SK-N-SH (cell line): ENCODE measurements around the gene SOX30. TPM values are rescaled to one million over a fixed set of nuclear protein-coding genes. Genes with fewer than 3 reads are reported as not detected.

ENCODE experiments used
- CTCF ChIA-PET: fragments of 300-600, 350-600 bp; formaldehyde crosslinking; extraction: SDS; loops from one replicate; lab custom pipeline; 2021; lab: Yijun Ruan, JAX
- POLR2A ChIA-PET: fragments of 350-600 bp; sonication (Branson Sonifier 250); formaldehyde crosslinking; extraction: SDS; loops from one replicate; lab custom pipeline; 2020; ENCODE audit warnings: antibody characterized with exemption, inconsistent platforms; lab: Yijun Ruan, JAX
- DNase-seq: peaks from one replicate; pipeline ENCODE4 v3.0.0; 2012
- H2AFZ ChIP-seq: fragments of 200-600 bp; sonication (generic); 2 replicates; pipeline ENCODE4 v1.8.1; 2016; ENCODE audit warnings: antibody characterized with exemption, mild to moderate bottlenecking, low read depth
- H3F3A ChIP-seq: fragments of 200-600 bp; sonication (generic); replicated peaks from 2 replicates; pipeline ENCODE3; 2016; ENCODE audit warnings: antibody characterized with exemption, mild to moderate bottlenecking; ENCODE audit not compliant: insufficient read depth
- H3K27ac ChIP-seq, 2 experiments: fragments of 200-500 bp in 1 of 2; fragments of 200-600 bp in 1 of 2; sonication (Bioruptor generic) in 1 of 2; sonication (generic), shearing (Covaris generic) in 1 of 2; 2 replicates each; pipeline versions ENCODE4 v1.5.1 to v1.6.1; 2014 to 2016; ENCODE audit warnings: low read depth in 2 of 2, inconsistent platforms in 1 of 2, low read length in 1 of 2, mild to moderate bottlenecking in 1 of 2, mixed read lengths in 1 of 2
- H3K27me3 ChIP-seq: fragments of 200-600 bp; sonication (generic), shearing (Covaris generic); 2 replicates; pipeline ENCODE4 v1.6.1; 2016; ENCODE audit warnings: mixed run types; ENCODE audit not compliant: insufficient read depth
- H3K36me3 ChIP-seq, 2 experiments: fragments of 200-500 bp in 1 of 2; fragments of 200-600 bp in 1 of 2; sonication (Bioruptor generic) in 1 of 2; sonication (generic) in 1 of 2; replicated peaks in 1 of 2; 2 replicates each; pipeline versions ENCODE3 to v1.5.1; 2014 to 2016; ENCODE audit warnings: low read length in 1 of 2, mild to moderate bottlenecking in 1 of 2; ENCODE audit not compliant: insufficient read depth in 2 of 2, control insufficient read depth in 1 of 2
- H3K4me1 ChIP-seq, 2 experiments: fragments of 200-500 bp in 1 of 2; fragments of 200-600 bp in 1 of 2; sonication (Bioruptor generic) in 1 of 2; sonication (generic), shearing (Covaris generic) in 1 of 2; 2 replicates each; pipeline versions ENCODE4 v1.5.1 to v1.6.1; 2014 to 2016; ENCODE audit warnings: low read depth in 1 of 2, low read length in 1 of 2, mixed run types in 1 of 2; ENCODE audit not compliant: insufficient read depth in 2 of 2, control insufficient read depth in 1 of 2
- H3K4me2 ChIP-seq: fragments of 200-600 bp; sonication (generic), shearing (Covaris generic); 2 replicates; pipeline ENCODE4 v1.6.1; 2017; ENCODE audit warnings: mixed run types
- H3K4me3 ChIP-seq, 2 experiments: fragments of 200-500 bp in 1 of 2; fragments of 200-600 bp in 1 of 2; sonication (Bioruptor generic) in 1 of 2; sonication (generic), shearing (Covaris generic) in 1 of 2; 2 replicates each; pipeline versions ENCODE4 v1.5.1 to v1.8.1; 2014 to 2016; ENCODE audit warnings: low read depth in 2 of 2, inconsistent platforms in 1 of 2, low read length in 1 of 2, mild to moderate bottlenecking in 1 of 2, mixed read lengths in 1 of 2, moderate library complexity in 1 of 2
- H3K79me2 ChIP-seq: fragments of 200-600 bp; sonication (generic); 2 replicates; pipeline ENCODE4 v1.8.1; 2017; ENCODE audit warnings: mild to moderate bottlenecking; ENCODE audit not compliant: insufficient read depth
- H3K9ac ChIP-seq: fragments of 200-600 bp; sonication (generic); 2 replicates; pipeline ENCODE4 v1.6.1; 2017; ENCODE audit warnings: mixed run types
- H3K9me2 ChIP-seq: fragments of 200-600 bp; sonication (generic); 2 replicates; pipeline ENCODE4 v1.6.1; 2017; ENCODE audit warnings: mixed run types
- H3K9me3 ChIP-seq: fragments of 200-600 bp; sonication (generic); 2 replicates; pipeline ENCODE4 v1.6.1; 2017; ENCODE audit warnings: mixed run types, mild to moderate bottlenecking, moderate library complexity
- H4K20me1 ChIP-seq: fragments of 200-600 bp; sonication (generic); 2 replicates; pipeline ENCODE4 v1.6.1; 2017; ENCODE audit warnings: mild to moderate bottlenecking, mixed run types; ENCODE audit not compliant: insufficient read depth
- CHD2 ChIP-seq: fragments of 150-350 bp; IDR thresholded peaks from 2 replicates; pipeline ENCODE4 v1.6.1; 2018; ENCODE audit warnings: low read length; ENCODE audit not compliant: partially characterized antibody
- EP300 ChIP-seq, 2 experiments: IDR thresholded peaks; 2 replicates each; pipeline versions ENCODE4 v1.4.0 to v1.6.1; 2012; ENCODE audit warnings: borderline replicate concordance in 1 of 2, low read depth in 1 of 2, low read length in 1 of 2
- FOSL2 ChIP-seq: IDR thresholded peaks from 2 replicates; pipeline ENCODE4 v1.4.0; 2012; ENCODE audit warnings: low read depth, mild to moderate bottlenecking, moderate library complexity, borderline replicate concordance
- FOXJ3 ChIP-seq: sonication (generic); formaldehyde crosslinking; IDR thresholded peaks from 2 replicates; pipeline ENCODE4 v1.5.1; 2020; ENCODE audit warnings: mild to moderate bottlenecking, missing genetic modification reagents
- GABPA ChIP-seq: IDR thresholded peaks from 2 replicates; pipeline ENCODE4 v1.4.0; 2012; ENCODE audit warnings: low read depth, mild to moderate bottlenecking
- NFIC ChIP-seq: IDR thresholded peaks from 2 replicates; pipeline ENCODE4 v1.4.0; 2012; ENCODE audit warnings: borderline replicate concordance
- RAD21 ChIP-seq: IDR thresholded peaks from 2 replicates; pipeline ENCODE4 v1.6.1; 2012; ENCODE audit warnings: mild to moderate bottlenecking, low read length
- RXRA ChIP-seq: IDR thresholded peaks from 2 replicates; pipeline ENCODE4 v1.4.0; 2012; ENCODE audit warnings: low read depth, mild to moderate bottlenecking, borderline replicate concordance
- SMC3 ChIP-seq: IDR thresholded peaks from 2 replicates; pipeline ENCODE4 v1.6.1; 2012; ENCODE audit warnings: low read depth, low read length, improper control_type of control experiment
- WGBS: methylation state at CpG from one replicate; pipeline ENCODE4 v1.1.6; 2017; ENCODE audit warnings: low lambda C conversion rate; 5-methylcytosine and 5-hydroxymethylcytosine counted together
- polyA plus RNA-seq, 3 experiments: library from polyadenylated mRNA; depleted of rRNA; stranded (reverse); fragments of >200 nt; gene quantifications; 2 replicates each; pipeline ENCODE4 v1.2.3, GENCODE V29; 2012
- TF ChIP-seq, protein P1 (sequence below): IDR thresholded peaks from 2 replicates; pipeline ENCODE4 v1.4.0; 2012; ENCODE audit warnings: low read depth, borderline replicate concordance
- TF ChIP-seq, protein P2 (sequence below): IDR thresholded peaks from 2 replicates; pipeline ENCODE4 v1.4.0; 2012; ENCODE audit warnings: low read depth
- TF ChIP-seq, protein P3 (sequence below): fragments of 150-350 bp; IDR thresholded peaks from 2 replicates; pipeline ENCODE4 v1.6.1; 2016; ENCODE audit warnings: mild to moderate bottlenecking, low read depth, low read length
- TF ChIP-seq, protein P4 (sequence below): IDR thresholded peaks from 2 replicates; pipeline ENCODE4; 2012

SOX30 gene
- polyA plus RNA-seq, 1 of the 3 experiments (the other 2 are of a cell fraction), result 0.13 TPM

DNA sequence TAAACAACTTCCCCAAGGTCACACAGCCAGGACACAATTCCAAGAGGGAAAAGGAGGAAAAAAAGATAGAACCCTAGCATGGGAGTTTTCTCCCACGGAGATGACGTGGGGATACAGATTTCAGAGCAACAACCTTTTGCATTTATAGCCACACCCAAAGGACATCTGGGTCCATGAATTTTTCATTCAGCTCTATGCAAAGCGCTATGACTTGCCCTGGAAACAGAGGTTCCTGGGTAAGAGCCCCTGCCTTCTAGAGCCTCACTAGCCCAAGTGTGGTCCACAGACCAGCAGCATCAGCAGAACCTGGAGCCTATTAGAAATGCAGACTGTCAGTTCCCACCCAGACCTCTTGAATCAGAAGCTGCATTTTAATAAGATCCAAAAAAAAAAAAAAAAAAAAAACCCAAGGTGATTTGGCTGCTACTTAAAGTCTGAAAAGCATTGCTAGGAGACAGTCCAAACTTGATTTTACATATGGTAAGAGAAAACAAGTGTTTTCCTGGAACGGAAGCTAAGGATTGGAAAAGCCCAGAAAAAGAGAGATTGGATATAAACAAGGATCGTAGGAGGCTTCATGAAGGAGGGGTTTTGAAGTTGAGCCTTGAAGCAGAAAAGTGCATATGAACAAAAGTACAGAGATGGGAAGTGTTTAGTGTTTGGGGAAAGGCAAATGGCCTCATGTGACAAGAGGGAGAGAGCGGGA is 59.0 kb downstream of the SOX30 start:
- Histone ChIP-seq H2AFZ (no peak overlapping the region), H3K36me3 (no peaks in the 10 kb centered on the region), H3K4me3 (no peak overlapping the region), H4K20me1 (no peaks in the 10 kb centered on the region), H3K4me2 (no peak overlapping the region), H3K4me1 (peaks cover 0 to 2% of the 10 kb centered on the region in 2 experiments; a peak in 1 of 4 replicates), H3K9me2 (no peaks in the 10 kb centered on the region), H3K27ac (no peak overlapping the region), H3K27me3 (no peaks in the 10 kb centered on the region), H3F3A (peaks cover 13% of the 10 kb centered on the region), H3K79me2 (no peaks in the 10 kb centered on the region), H3K9ac (no peak overlapping the region), H3K9me3 (no peaks in the 10 kb centered on the region)
- POLR2A ChIA-PET, result no interaction called here
- no peak for DNase-seq
- TF ChIP-seq FOXJ3 (CRISPR knock-in tag), result no peak
- TF ChIP-seq FOSL2, result no peak
- no peak for TF ChIP-seq NFIC
- no peak for TF ChIP-seq RAD21
- TF ChIP-seq, protein P1, sequence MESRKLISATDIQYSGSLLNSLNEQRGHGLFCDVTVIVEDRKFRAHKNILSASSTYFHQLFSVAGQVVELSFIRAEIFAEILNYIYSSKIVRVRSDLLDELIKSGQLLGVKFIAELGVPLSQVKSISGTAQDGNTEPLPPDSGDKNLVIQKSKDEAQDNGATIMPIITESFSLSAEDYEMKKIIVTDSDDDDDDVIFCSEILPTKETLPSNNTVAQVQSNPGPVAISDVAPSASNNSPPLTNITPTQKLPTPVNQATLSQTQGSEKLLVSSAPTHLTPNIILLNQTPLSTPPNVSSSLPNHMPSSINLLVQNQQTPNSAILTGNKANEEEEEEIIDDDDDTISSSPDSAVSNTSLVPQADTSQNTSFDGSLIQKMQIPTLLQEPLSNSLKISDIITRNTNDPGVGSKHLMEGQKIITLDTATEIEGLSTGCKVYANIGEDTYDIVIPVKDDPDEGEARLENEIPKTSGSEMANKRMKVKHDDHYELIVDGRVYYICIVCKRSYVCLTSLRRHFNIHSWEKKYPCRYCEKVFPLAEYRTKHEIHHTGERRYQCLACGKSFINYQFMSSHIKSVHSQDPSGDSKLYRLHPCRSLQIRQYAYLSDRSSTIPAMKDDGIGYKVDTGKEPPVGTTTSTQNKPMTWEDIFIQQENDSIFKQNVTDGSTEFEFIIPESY, result no peak
- TF ChIP-seq, protein P2, sequence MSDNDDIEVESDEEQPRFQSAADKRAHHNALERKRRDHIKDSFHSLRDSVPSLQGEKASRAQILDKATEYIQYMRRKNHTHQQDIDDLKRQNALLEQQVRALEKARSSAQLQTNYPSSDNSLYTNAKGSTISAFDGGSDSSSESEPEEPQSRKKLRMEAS, result no peak
- TF ChIP-seq CHD2, result no peak
- no peak for TF ChIP-seq GABPA
- no peak for TF ChIP-seq RXRA
- TF ChIP-seq, protein P3, sequence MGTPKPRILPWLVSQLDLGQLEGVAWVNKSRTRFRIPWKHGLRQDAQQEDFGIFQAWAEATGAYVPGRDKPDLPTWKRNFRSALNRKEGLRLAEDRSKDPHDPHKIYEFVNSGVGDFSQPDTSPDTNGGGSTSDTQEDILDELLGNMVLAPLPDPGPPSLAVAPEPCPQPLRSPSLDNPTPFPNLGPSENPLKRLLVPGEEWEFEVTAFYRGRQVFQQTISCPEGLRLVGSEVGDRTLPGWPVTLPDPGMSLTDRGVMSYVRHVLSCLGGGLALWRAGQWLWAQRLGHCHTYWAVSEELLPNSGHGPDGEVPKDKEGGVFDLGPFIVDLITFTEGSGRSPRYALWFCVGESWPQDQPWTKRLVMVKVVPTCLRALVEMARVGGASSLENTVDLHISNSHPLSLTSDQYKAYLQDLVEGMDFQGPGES, result no peak
- TF ChIP-seq SMC3, result no peak
- TF ChIP-seq, protein P4, sequence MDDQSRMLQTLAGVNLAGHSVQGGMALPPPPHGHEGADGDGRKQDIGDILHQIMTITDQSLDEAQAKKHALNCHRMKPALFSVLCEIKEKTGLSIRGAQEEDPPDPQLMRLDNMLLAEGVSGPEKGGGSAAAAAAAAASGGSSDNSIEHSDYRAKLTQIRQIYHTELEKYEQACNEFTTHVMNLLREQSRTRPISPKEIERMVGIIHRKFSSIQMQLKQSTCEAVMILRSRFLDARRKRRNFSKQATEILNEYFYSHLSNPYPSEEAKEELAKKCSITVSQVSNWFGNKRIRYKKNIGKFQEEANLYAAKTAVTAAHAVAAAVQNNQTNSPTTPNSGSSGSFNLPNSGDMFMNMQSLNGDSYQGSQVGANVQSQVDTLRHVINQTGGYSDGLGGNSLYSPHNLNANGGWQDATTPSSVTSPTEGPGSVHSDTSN, result no peak
- no peak for TF ChIP-seq EP300 (IDR thresholded peaks at IDR 0.05; ENCODE audit: borderline replicate concordance in 1 of 2, low read depth in 1 of 2, low read length in 1 of 2)
- CTCF ChIA-PET, result interaction anchor here (1.2 to 1.6 kb wide), 2 partner anchors 14 to 26 kb away, joined by 3 read pairs; no protein-coding TSS in a partner anchor
- 89% methylated on average over 6 of the region's 6 CpGs for WGBS
